Calu3 (cell line): ENCODE results near the gene MNT. TPM values are rescaled to one million over a fixed set of nuclear protein-coding genes. Genes with fewer than 3 reads are reported as not detected.
A peak's percentile ranks its signal among the peaks of the same experiment; 100 is the strongest.

Source experiments
- BruUV-seq: library from RNA; stranded (reverse); fragments of 400-500 nt; replicated peaks from 2 replicates; lab custom pipeline; 2021; lab: Mats Ljungman, UMichigan
- CTCF ChIA-PET: fragments of 300-600 bp; sonication (Branson Sonifier 250); formaldehyde crosslinking; loops from one replicate; lab custom pipeline; 2022; ENCODE audit warnings: antibody characterized with exemption; lab: Charles Lee
- DNase-seq: peaks from one replicate; pipeline ENCODE4 v3.0.0; 2022
- H3K27ac Mint-ChIP-seq: one replicate; pipeline ENCODE4 v1.8.0; 2022; ENCODE audit warnings: mixed read lengths; ENCODE audit not compliant: unreplicated experiment
- H3K27me3 Mint-ChIP-seq: one replicate; pipeline ENCODE4 v1.8.0; 2022; ENCODE audit warnings: mixed read lengths; ENCODE audit not compliant: unreplicated experiment
- H3K36me3 Mint-ChIP-seq: one replicate; pipeline ENCODE4 v1.8.0; 2022; ENCODE audit warnings: mild to moderate bottlenecking, moderate library complexity, mixed read lengths; ENCODE audit not compliant: insufficient read depth, unreplicated experiment
- H3K4me1 Mint-ChIP-seq: one replicate; pipeline ENCODE4 v1.8.0; 2022; ENCODE audit warnings: mild to moderate bottlenecking, low read depth, mixed read lengths; ENCODE audit not compliant: unreplicated experiment
- H3K4me3 Mint-ChIP-seq: one replicate; pipeline ENCODE4 v1.8.0; 2022; ENCODE audit warnings: mild to moderate bottlenecking, low read depth, moderate library complexity, mixed read lengths; ENCODE audit not compliant: unreplicated experiment
- H3K9me3 Mint-ChIP-seq: one replicate; pipeline ENCODE4 v1.8.0; 2022; ENCODE audit warnings: low read depth, mixed read lengths; ENCODE audit not compliant: unreplicated experiment
- CTCF ChIP-seq: fragments of 200-600 bp; IDR thresholded peaks from one replicate; pipeline ENCODE4 v1.8.0; 2022; ENCODE audit warnings: antibody characterized with exemption; ENCODE audit not compliant: unreplicated experiment
- intact Hi-C: fragments of 100-400 bp; cut with micrococcal nuclease; formaldehyde crosslinking; loops from one replicate; pipeline ENCODE4 v1.10.0; 2022; ENCODE audit not compliant: unreplicated experiment
- total RNA-seq: library from RNA; stranded (reverse); gene quantifications from 2 replicates; pipeline ENCODE4 v1.2.3, GENCODE V29; 2022

The MNT gene
- total RNA-seq, 1 experiment from 2014 or later = 32.1 TPM

- H3K36me3 Mint-ChIP-seq = peaks cover 39% of the 10 kb centered on the region
- CTCF ChIA-PET = interaction anchor here (1.5 kb wide), 1 partner anchor 53 kb away, joined by 3 read pairs; no protein-coding TSS in a partner anchor
- H3K27ac Mint-ChIP-seq = no peak overlapping the region
Observed at GRCh38 chr17:2362881-2363280, 38.0 kb downstream of the MNT start.

GRCh38 chr17:2362416-2362815, 38.4 kb downstream of the MNT start:
- H3K27me3 Mint-ChIP-seq = no peaks in the 10 kb centered on the region
- no peak overlapping the region for H3K4me3 Mint-ChIP-seq
- TF ChIP-seq CTCF = no peak
- DNase-seq = no peak
- no peak overlapping the region for H3K27ac Mint-ChIP-seq
- H3K9me3 Mint-ChIP-seq = no peaks in the 10 kb centered on the region
- BruUV-seq = no TSS peak
- peaks cover 25% of the 10 kb centered on the region for H3K4me1 Mint-ChIP-seq
- peaks cover 37% of the 10 kb centered on the region for H3K36me3 Mint-ChIP-seq
- CTCF ChIA-PET = no interaction called here
- intact Hi-C loops = no loop called here

More at GRCh38 chr17:2362881-2363280, 38.0 kb downstream of the MNT start:
- H3K4me1 Mint-ChIP-seq = peaks cover 22% of the 10 kb centered on the region
- no TSS peak for BruUV-seq
- intact Hi-C loops = no loop called here
- no peaks in the 10 kb centered on the region for H3K27me3 Mint-ChIP-seq
- no peak for DNase-seq
- no peak overlapping the region for H3K4me3 Mint-ChIP-seq
- no peaks in the 10 kb centered on the region for H3K9me3 Mint-ChIP-seq
- TF ChIP-seq CTCF = no peak

- BruUV-seq = no TSS peak
- Mint-ChIP-seq H3K27me3 (no peaks in the 10 kb centered on the region), H3K4me3 (peak overlapping the region; percentile 36), H3K27ac (peak overlapping the region; percentile 81), H3K36me3 (peaks cover 33% of the 10 kb centered on the region), H3K4me1 (peaks cover 25% of the 10 kb centered on the region), H3K9me3 (no peaks in the 10 kb centered on the region)
- DNase-seq = no peak
- intact Hi-C loops = no loop called here
- CTCF ChIA-PET = interaction anchor here (0.6 to 1.6 kb wide), 4 partner anchors 9 to 307 kb away, joined by 3 to 7 read pairs (median 4); no protein-coding TSS in a partner anchor
- TF ChIP-seq CTCF = no peak
Observed at GRCh38 chr17:2362016-2362415, 38.8 kb downstream of the MNT start.

- H3K9me3 Mint-ChIP-seq = no peaks in the 10 kb centered on the region
- peak overlapping the region; percentile 36 for H3K4me3 Mint-ChIP-seq
- peak; percentile 60 for DNase-seq
- intact Hi-C loops = no loop called here
- no TSS peak for BruUV-seq
- CTCF ChIA-PET = interaction anchor here (0.6 to 1.6 kb wide), 6 partner anchors 8 to 307 kb away, joined by 3 to 7 read pairs (median 4); no protein-coding TSS in a partner anchor
- no peaks in the 10 kb centered on the region for H3K27me3 Mint-ChIP-seq
- H3K36me3 Mint-ChIP-seq = peaks cover 27% of the 10 kb centered on the region
- TF ChIP-seq CTCF = no peak
- peaks cover 25% of the 10 kb centered on the region for H3K4me1 Mint-ChIP-seq
- peak overlapping the region; percentile 81 for H3K27ac Mint-ChIP-seq
Observed at GRCh38 chr17:2361010-2361760, 39.7 kb downstream of the MNT start.
